ENCODE data around the gene CTNNBL1.

GRCh38 chr20:37800618-37801017, 106.8 kb downstream of the CTNNBL1 start:
- no peak for TF ChIP-seq CTCF (conservative IDR thresholded peaks at IDR 0.05; ENCODE audit: low read depth, low read length)
- no peak for TF ChIP-seq EZH2phosphoT487 (IDR thresholded peaks at IDR 0.05; ENCODE audit: borderline replicate concordance, low read length)
